Neuronal stem cell (in vitro differentiated cells): Measurements from ENCODE around the gene CMTR1.

Source experiments
- DNase-seq: peaks from one replicate; pipeline ENCODE4 v3.0.0-alpha.2; 2013; ENCODE audit warnings: low spot score
- H2AFZ ChIP-seq: one replicate; pipeline ENCODE4 v1.6.1; 2013; ENCODE audit warnings: mild to moderate bottlenecking, low read length, inconsistent platforms
- H2AK5ac ChIP-seq: 2 replicates; pipeline ENCODE4 v1.6.1; 2013; ENCODE audit warnings: low read depth, mild to moderate bottlenecking, inconsistent platforms, low read length, moderate library complexity, mixed read lengths
- H2BK120ac ChIP-seq: 2 replicates; pipeline ENCODE4 v1.6.1; 2013; ENCODE audit warnings: low read depth, mild to moderate bottlenecking, inconsistent platforms, low read length, moderate library complexity, mixed read lengths
- H2BK12ac ChIP-seq: one replicate; pipeline ENCODE4 v1.6.1; 2013; ENCODE audit warnings: low read length, inconsistent platforms
- H2BK15ac ChIP-seq: 2 replicates; pipeline ENCODE4 v1.6.1; 2013; ENCODE audit warnings: mild to moderate bottlenecking, low read length, inconsistent platforms, mixed read lengths
- H2BK5ac ChIP-seq: one replicate; pipeline ENCODE4 v1.6.1; 2013; ENCODE audit warnings: inconsistent platforms, mild to moderate bottlenecking, low read length, moderate library complexity
- H3K14ac ChIP-seq: one replicate; pipeline ENCODE4 v1.6.1; 2013; ENCODE audit warnings: low read length, inconsistent platforms
- H3K18ac ChIP-seq: 2 replicates; pipeline ENCODE4 v1.6.1; 2013; ENCODE audit warnings: low read length, inconsistent platforms
- H3K23ac ChIP-seq: 2 replicates; pipeline ENCODE4 v1.6.1; 2013; ENCODE audit warnings: low read depth, mild to moderate bottlenecking, mixed read lengths, low read length, inconsistent platforms; ENCODE audit not compliant: poor library complexity
- H3K27ac ChIP-seq: replicated peaks from 3 replicates; pipeline ENCODE4 v1.5.1; 2013; ENCODE audit warnings: low read length, inconsistent platforms
- H3K27me3 ChIP-seq, 3 experiments: 2 replicates each; pipeline ENCODE4 v1.6.1; 2013; ENCODE audit warnings: low read length in 3 of 3, mild to moderate bottlenecking in 2 of 3, inconsistent platforms in 1 of 3, low read depth in 1 of 3, mixed read lengths in 1 of 3, moderate library complexity in 1 of 3; ENCODE audit not compliant: control insufficient read depth in 3 of 3, insufficient read depth in 3 of 3
- H3K36me3 ChIP-seq, 2 donors: replicated peaks in 1 of 2; 2 replicates each; pipeline ENCODE4 v1.6.1; 2013; ENCODE audit warnings: low read length in 2 of 2; ENCODE audit not compliant: control insufficient read depth in 2 of 2, insufficient read depth in 2 of 2
- H3K4ac ChIP-seq: 2 replicates; pipeline ENCODE4 v1.6.1; 2013; ENCODE audit warnings: inconsistent platforms, mild to moderate bottlenecking, low read length, moderate library complexity
- H3K4me1 ChIP-seq, 2 donors: 1 replicate in 1 of 2; 2 replicates in 1 of 2; pipeline ENCODE4 v1.6.1; 2013; ENCODE audit warnings: low read length in 2 of 2, low read depth in 1 of 2; ENCODE audit not compliant: control insufficient read depth in 2 of 2, insufficient read depth in 1 of 2
- H3K4me2 ChIP-seq: one replicate; pipeline ENCODE4 v1.6.1; 2013; ENCODE audit warnings: mild to moderate bottlenecking, low read length, inconsistent platforms; ENCODE audit not compliant: insufficient read depth, poor library complexity, severe bottlenecking
- H3K4me3 ChIP-seq, 2 donors: 2 replicates each; pipeline ENCODE4 v1.5.1; 2013; ENCODE audit warnings: low read length in 2 of 2, mild to moderate bottlenecking in 2 of 2, inconsistent platforms in 1 of 2, moderate library complexity in 1 of 2
- H3K79me1 ChIP-seq: one replicate; pipeline ENCODE4 v1.6.1; 2013; ENCODE audit warnings: low read depth, mild to moderate bottlenecking, inconsistent platforms, low read length, moderate library complexity
- H3K9ac ChIP-seq: one replicate; pipeline ENCODE4 v1.6.1; 2013; ENCODE audit warnings: mild to moderate bottlenecking, low read depth, low read length, inconsistent platforms; ENCODE audit not compliant: poor library complexity
- H3K9me3 ChIP-seq, 2 donors: replicated peaks in 1 of 2; 2 replicates each; pipeline versions ENCODE3 to v1.6.1; 2013; ENCODE audit warnings: low read length in 2 of 2, mild to moderate bottlenecking in 2 of 2, inconsistent platforms in 1 of 2, low read depth in 1 of 2, mixed read lengths in 1 of 2, moderate library complexity in 1 of 2; ENCODE audit not compliant: control insufficient read depth in 2 of 2, insufficient read depth in 1 of 2
- H4K8ac ChIP-seq: one replicate; pipeline ENCODE4 v1.6.1; 2013; ENCODE audit warnings: low read depth, mild to moderate bottlenecking, inconsistent platforms, low read length, moderate library complexity
- H4K91ac ChIP-seq: one replicate; pipeline ENCODE4 v1.6.1; 2013; ENCODE audit warnings: low read length, low read depth, mild to moderate bottlenecking, inconsistent platforms; ENCODE audit not compliant: poor library complexity
- WGBS, 2 donors: extraction: QIAGEN DNeasy Blood & Tissue Kit; methylation state at CpG; one replicate each; pipeline ENCODE4 v1.1.7; 2013; ENCODE audit warnings: missing lambda C conversion rate in 2 of 2, mixed read lengths in 1 of 2; ENCODE audit not compliant: insufficient read length in 2 of 2, insufficient replicate concordance in 1 of 2; ENCODE audit errors: extremely low coverage in 2 of 2; 5-methylcytosine and 5-hydroxymethylcytosine counted together

CMTR1 gene

GRCh38 chr6:37456816-37457560 lies 24.0 kb downstream of the CMTR1 start:
- Histone ChIP-seq H3K4me1 (peaks cover 2 to 10% of the 10 kb centered on the region in 2 donors), H3K4me2 (no peak overlapping the region), H2AK5ac (no peak overlapping the region), H3K9me3 (no peaks in the 10 kb centered on the region), H3K4me3 (no peak overlapping the region), H3K18ac (no peak overlapping the region), H2BK5ac (no peak overlapping the region), H3K79me1 (no peaks in the 10 kb centered on the region), H2BK120ac (no peak overlapping the region), H3K4ac (no peak overlapping the region), H3K23ac (no peak overlapping the region), H2BK12ac (no peak overlapping the region), H3K14ac (no peak overlapping the region), H4K8ac (no peak overlapping the region), H3K27ac (no peak overlapping the region), H4K91ac (no peak overlapping the region), H2AFZ (no peak overlapping the region), H3K36me3 (peaks cover 11 to 85% of the 10 kb centered on the region in 2 donors), H3K9ac (no peak overlapping the region), H3K27me3 (no peaks in the 10 kb centered on the region), H2BK15ac (no peak overlapping the region)
- no peak for DNase-seq
- no CpG with 5 or more reads among the region's 6 CpGs for WGBS, 2 donors

GRCh38 chr6:37459981-37460800 lies 27.2 kb downstream of the CMTR1 start:
- H4K8ac ChIP-seq, result no peak overlapping the region
- no peak overlapping the region for H3K23ac ChIP-seq
- no peak overlapping the region for H3K4ac ChIP-seq
- no peaks in the 10 kb centered on the region for H3K9me3 ChIP-seq
- DNase-seq, result peak; percentile 53
- peaks cover 16 to 81% of the 10 kb centered on the region in 2 donors for H3K36me3 ChIP-seq
- H2BK15ac ChIP-seq, result no peak overlapping the region
- H3K4me2 ChIP-seq, result peak overlapping the region; percentile 41
- no peak overlapping the region for H2BK120ac ChIP-seq
- peaks cover 2 to 10% of the 10 kb centered on the region in 2 donors for H3K4me1 ChIP-seq
- no peaks in the 10 kb centered on the region for H3K27me3 ChIP-seq
- no peak overlapping the region for H2BK5ac ChIP-seq
- H3K18ac ChIP-seq, result peak overlapping the region; percentile 58
- WGBS, 2 donors, result no CpG with 5 or more reads among the region's 5 CpGs
- H3K4me3 ChIP-seq, result no peak overlapping the region
- H2AK5ac ChIP-seq, result no peak overlapping the region
- no peak overlapping the region for H4K91ac ChIP-seq
- no peak overlapping the region for H3K27ac ChIP-seq
- H3K14ac ChIP-seq, result no peak overlapping the region
- no peak overlapping the region for H2AFZ ChIP-seq
- H3K9ac ChIP-seq, result no peak overlapping the region
- no peak overlapping the region for H2BK12ac ChIP-seq
- no peaks in the 10 kb centered on the region for H3K79me1 ChIP-seq

- Histone ChIP-seq H3K27ac (no peak overlapping the region), H2AK5ac (no peak overlapping the region), H3K9ac (no peak overlapping the region), H3K4me3 (no peak overlapping the region), H3K4me1 (peaks cover 2 to 10% of the 10 kb centered on the region in 2 donors), H4K91ac (no peak overlapping the region), H3K4ac (no peak overlapping the region), H2BK15ac (no peak overlapping the region), H3K27me3 (no peaks in the 10 kb centered on the region), H4K8ac (no peak overlapping the region), H3K18ac (no peak overlapping the region), H2BK12ac (no peak overlapping the region), H3K4me2 (no peak overlapping the region), H2BK120ac (no peak overlapping the region), H2AFZ (no peak overlapping the region), H3K79me1 (peaks cover 2% of the 10 kb centered on the region), H2BK5ac (no peak overlapping the region), H3K9me3 (no peaks in the 10 kb centered on the region), H3K23ac (no peak overlapping the region), H3K36me3 (peaks cover 16 to 81% of the 10 kb centered on the region in 2 donors), H3K14ac (no peak overlapping the region)
- WGBS, 2 donors, result no CpG with 5 or more reads among the region's 2 CpGs
- DNase-seq, result no peak
These were observed 27.8 kb downstream of the CMTR1 start for GRCh38 chr6:37460805-37461204.

- no peak overlapping the region for H2BK15ac ChIP-seq
- H2AK5ac ChIP-seq, result no peak overlapping the region
- no peak overlapping the region for H4K8ac ChIP-seq
- peaks cover 2% of the 10 kb centered on the region for H3K79me1 ChIP-seq
- no peak overlapping the region for H3K14ac ChIP-seq
- no peak overlapping the region for H3K27ac ChIP-seq
- H3K23ac ChIP-seq, result no peak overlapping the region
- no peaks in the 10 kb centered on the region for H3K27me3 ChIP-seq
- H3K4me3 ChIP-seq, result no peak overlapping the region
- no peak overlapping the region for H2BK5ac ChIP-seq
- peaks cover 0 to 19% of the 10 kb centered on the region in 2 donors for H3K9me3 ChIP-seq
- H2BK120ac ChIP-seq, result no peak overlapping the region
- no peak overlapping the region for H3K4me2 ChIP-seq
- no peak overlapping the region for H3K4ac ChIP-seq
- peaks cover 2 to 10% of the 10 kb centered on the region in 2 donors for H3K4me1 ChIP-seq
- no peak overlapping the region for H4K91ac ChIP-seq
- H3K18ac ChIP-seq, result no peak overlapping the region
- H3K9ac ChIP-seq, result no peak overlapping the region
- no peak for DNase-seq
- H3K36me3 ChIP-seq, result peaks cover 16 to 72% of the 10 kb centered on the region in 2 donors
- H2AFZ ChIP-seq, result no peak overlapping the region
- H2BK12ac ChIP-seq, result no peak overlapping the region
These were observed 30.1 kb downstream of the CMTR1 start for GRCh38 chr6:37463110-37463509.
